Anterior cingulate cortex (tissue), 58 donors: ENCODE measurements around the gene TMEM121.

Experiments
- DNase-seq, 58 donors: peaks; one replicate each; lab custom pipeline; 2025; lab: John Stamatoyannopoulos, UW

The TMEM121 gene

GRCh38 chr14:105525861-105526775, at the start of gene TMEM121:
Gene TMEM121 (plus strand): TSS chr14:105526583. CDS start chr14:105528835, 2,252 bp downstream.
- DNase-seq: peak in 28 of 58 donors; percentile 17 to 69 (median 40)

- no peak for DNase-seq
Measured at GRCh38 chr14:105476831-105477659, 49.3 kb upstream of the TMEM121 start.

GRCh38 chr14:105477660-105478397, 48.6 kb upstream of the TMEM121 start:
- peak in 2 of 58 donors; percentile 5 to 26 for DNase-seq

DNA sequence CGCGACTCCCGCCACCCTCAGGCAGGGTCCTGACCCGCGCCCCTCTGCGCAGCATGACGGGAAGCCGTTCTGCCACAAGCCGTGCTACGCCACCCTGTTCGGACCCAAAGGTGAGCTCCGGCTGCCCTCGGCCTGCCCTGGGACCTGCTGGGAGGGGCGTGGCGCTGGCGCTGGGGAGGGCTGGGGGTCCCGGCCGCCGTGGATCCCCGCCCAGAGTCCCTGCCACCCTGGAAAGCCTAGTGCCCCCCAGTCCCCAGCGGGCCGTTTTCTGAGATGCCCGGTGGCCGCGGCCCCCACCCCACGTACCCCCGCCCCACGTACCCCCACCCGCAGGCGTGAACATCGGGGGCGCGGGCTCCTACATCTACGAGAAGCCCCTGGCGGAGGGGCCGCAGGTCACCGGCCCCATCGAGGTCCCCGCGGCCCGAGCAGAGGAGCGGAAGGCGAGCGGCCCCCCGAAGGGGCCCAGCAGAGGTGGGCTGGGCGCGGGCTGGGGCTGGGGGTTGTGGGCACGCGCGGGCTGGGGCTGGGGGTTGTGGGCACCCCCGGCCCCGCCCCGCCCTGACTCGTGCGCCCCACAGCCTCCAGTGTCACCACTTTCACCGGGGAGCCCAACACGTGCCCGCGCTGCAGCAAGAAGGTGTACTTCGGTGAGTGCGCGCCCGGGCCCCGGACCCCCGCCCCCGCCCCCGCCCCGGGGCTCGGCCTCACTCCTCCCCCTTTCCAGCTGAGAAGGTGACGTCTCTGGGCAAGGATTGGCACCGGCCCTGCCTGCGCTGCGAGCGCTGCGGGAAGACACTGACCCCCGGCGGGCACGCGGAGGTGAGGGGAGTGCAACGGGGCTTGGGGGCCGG, 47.8 kb upstream of the TMEM121 start:
- DNase-seq: no peak

GRCh38 chr14:105479431-105480158, 46.8 kb upstream of the TMEM121 start:
- peak in 7 of 58 donors; percentile 29 to 42 (median 32) for DNase-seq

DNA sequence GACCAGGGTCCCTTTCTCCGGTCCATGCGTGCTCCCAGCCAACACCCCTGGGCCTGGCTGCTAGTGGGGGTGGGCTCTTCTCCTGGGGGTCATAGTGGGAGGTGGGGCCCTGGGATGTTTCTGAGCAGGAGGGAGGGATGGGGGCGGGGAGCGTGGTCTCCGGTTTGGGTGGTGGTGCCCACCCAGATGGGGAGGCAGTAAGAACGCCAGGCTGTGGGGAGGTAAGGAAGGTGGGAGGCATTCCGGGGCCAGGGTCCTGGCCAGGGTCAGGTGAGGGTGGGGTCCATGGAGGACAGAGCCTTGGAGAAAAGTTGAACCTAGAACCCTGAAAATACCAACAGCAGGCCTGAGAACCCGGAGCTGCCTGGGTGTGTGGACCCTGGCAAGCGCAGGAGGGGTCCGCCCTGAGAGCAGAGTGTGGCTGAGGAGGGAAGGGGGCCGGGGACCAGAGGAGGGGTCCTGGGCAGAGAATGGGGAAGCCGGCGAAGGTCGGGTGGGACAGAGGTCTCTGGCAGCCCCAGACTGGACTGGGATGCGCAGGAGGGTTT, 46.1 kb upstream of the TMEM121 start:
- DNase-seq: peak in 1 of 58 donors; percentile 45

DNA sequence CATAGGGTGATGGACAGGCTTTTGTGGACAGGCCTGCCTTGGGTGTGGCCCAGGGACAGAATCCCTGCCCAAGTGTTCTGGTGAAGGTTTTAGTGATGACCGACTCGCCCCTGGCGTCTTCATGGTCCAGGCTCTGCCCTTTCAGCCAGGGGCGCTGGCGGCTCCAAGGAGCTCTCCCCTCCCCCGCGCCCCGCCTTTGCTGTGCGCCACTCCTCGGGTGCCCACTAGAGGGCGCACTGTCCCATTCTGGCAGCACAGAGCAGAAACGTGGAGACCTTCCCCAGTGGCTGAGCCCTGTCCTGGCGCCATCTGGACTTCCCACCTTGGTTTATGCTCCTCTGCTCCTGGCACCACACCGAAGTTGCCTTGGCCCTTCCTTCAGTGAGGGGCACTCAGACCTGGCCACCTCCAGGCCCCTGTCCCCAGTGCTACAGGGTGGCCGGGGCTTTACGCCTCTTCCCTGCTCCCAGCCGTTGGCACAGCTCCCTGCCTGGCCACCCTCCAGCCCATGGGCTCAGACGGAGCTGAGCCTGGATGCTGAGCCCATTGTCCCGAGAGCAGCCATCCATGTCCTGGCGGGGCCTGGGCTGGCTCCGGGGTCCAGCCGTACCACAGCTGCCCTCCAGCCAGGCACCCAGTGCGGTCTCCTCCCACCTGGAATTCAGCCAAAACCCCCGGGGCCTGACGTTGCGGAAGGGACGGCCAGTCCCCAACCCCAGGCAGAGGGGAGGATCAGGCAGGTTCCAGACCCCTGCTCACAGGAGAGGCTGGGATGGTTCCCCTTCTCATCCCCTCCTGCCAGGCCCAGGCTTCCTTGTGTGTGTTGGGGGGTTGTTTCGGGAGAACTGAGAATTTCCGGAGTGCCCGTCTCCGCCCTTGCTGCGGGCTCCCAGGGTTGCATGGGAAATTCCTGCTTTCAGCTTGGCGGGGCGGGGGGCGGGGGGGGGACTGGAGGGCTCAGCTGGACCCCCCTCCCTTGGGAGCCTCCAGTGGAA, 45.3 kb upstream of the TMEM121 start:
- peak; percentile 59 to 98 (median 88) for DNase-seq

GRCh38 chr14:105481886-105482457, 44.4 kb upstream of the TMEM121 start:
- DNase-seq: peak in 56 of 58 donors; percentile 17 to 89 (median 73)

- DNase-seq: no peak
Measured at GRCh38 chr14:105482486-105483110, 43.8 kb upstream of the TMEM121 start.

- no peak for DNase-seq
Measured at GRCh38 chr14:105483300-105484068, 42.9 kb upstream of the TMEM121 start.

GRCh38 chr14:105484069-105484996, 42.0 kb upstream of the TMEM121 start:
- no peak for DNase-seq

DNA sequence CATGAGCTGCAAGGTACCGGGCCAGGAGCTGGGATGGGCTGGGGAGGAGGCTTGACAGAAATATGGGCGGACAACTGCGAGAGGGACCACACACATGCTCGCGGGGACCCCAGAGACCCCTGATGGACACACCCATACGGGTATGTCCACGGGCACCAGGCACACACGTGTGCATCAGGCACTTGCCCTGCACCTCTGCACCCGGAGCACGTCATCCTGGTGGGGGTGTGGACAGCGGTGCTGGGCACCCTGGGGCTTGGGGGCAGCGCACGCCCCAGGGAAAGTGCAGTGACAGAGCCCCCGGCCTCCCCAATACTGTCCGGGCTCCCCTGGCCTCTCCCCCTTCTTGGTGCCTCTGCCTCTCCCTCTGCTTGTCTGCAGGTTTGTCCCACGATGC, 41.4 kb upstream of the TMEM121 start:
- no peak for DNase-seq

DNA sequence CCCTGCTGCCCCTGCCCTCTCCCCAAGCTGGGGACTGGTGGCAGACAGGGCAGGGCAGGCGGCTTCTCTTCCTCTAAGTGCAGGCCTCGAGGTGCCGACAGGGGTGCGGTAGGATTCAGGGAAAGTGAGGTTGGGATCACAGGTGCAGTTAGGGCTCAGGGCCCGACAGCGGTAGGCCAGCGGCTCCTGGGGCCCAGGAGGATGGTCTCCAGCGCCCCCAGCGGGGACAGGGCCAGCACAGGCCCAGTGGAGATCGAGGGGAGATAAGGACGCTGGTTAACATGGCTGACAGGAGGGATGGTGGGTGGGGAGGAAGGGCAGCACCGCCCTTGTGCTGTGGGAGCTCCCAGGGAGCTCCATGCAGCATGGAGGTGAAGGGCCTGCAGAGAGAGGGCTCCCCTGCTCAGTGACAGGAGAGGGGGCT, 40.6 kb upstream of the TMEM121 start:
- DNase-seq: no peak

DNA sequence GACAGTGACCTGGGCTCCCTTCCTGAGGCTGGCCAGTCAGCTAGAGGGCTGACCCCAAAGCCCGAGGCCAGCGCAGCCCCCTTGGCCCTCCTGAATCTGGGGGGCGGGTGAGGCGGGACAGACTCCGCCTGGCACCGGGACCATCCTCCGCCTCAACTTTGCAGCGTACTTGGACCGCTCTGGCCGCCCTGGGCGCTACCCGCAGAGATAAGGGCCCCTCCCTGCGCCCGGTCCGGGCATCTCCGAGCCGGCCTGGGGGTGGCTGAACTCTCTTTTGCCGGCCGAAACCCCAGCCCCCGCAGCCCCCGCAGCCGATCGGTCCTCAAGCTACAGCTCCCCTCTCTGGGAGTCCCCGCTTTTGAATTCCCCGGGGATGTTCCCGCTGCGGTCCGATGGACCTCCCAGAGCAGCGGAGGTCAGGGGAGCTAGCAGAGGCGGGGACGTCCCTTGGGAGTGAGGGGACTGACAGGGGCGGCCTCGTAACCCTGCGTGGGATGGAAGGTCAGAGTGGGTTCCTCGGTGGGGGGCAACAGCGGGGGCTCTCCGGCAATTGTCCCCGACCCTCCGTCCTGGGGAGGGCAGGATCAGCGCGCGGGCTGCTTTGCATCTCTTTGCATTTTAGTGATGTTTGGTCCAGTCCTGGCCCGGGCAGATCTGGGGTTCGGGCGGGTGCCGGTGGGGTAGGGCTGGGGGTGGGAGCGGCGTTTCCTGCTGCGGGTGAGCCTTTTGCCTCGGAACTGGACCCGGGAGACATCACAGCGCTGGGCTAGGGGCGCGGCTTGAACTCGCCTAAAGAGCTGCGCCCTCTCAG, 40.0 kb upstream of the TMEM121 start, which contains the start of gene CRIP1:
TSS of gene CRIP1 (plus strand) at position 724 of the 811 bp plus-strand sequence. CDS start 374 bp downstream, outside the sequence.
- no peak for DNase-seq
